RCC 7860 (cell line): ENCODE results near the gene PSMB2.

Source experiments
- DNase-seq: peaks from one replicate; pipeline ENCODE4 v3.0.0-alpha.2; 2015; ENCODE audit warnings: low spot score
- FAIRE-seq: peaks from 2 replicates; lab custom pipeline; 2012; peaks lifted over from hg19 to GRCh38; lab: Jason Lieb, UNC

PSMB2 gene

DNA sequence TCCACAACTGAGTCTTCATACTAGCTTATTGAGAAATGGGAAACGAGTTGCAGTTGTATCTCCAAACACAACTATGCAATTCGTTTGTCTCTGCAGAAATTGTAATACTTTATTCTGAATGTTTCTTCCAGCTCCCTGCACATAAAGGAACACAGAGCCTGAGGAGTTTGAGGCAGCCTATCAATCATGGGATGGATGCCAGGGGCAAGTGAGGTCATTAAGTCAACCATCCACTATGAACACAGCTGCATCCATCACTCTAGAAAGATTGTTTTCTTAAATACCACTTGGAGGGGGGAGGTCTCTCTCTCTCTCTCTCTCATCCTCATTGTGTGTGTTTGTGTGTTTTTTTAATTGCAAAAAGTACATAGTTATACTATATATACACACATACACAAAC is 2.9 kb upstream of the PSMB2 start:
- FAIRE-seq (no peak), DNase-seq (no peak)

DNA sequence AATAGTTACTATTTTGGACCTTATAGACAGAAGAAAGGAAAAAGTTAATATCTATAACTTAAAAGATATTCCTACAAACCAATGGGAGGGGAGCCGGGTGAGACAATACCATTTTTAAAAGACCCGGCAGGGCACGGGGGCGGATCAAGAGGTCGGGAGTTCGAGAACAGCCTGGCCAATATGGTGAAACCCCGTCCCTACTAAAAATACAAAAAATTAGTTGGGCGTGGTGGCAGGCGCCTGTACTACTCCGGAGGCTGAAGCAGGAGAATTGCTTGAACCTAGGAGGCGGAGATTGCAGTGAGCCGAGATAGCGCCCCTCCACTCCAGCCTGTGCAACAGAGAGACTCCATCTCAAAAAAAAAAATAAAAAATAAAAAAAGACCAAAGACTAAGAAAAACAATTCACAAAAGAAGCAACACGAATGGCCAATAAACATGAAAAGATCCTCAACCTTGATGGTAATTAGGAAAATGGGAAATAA is 1.2 kb upstream of the PSMB2 start:
- DNase-seq (no peak), FAIRE-seq (no peak)

DNA sequence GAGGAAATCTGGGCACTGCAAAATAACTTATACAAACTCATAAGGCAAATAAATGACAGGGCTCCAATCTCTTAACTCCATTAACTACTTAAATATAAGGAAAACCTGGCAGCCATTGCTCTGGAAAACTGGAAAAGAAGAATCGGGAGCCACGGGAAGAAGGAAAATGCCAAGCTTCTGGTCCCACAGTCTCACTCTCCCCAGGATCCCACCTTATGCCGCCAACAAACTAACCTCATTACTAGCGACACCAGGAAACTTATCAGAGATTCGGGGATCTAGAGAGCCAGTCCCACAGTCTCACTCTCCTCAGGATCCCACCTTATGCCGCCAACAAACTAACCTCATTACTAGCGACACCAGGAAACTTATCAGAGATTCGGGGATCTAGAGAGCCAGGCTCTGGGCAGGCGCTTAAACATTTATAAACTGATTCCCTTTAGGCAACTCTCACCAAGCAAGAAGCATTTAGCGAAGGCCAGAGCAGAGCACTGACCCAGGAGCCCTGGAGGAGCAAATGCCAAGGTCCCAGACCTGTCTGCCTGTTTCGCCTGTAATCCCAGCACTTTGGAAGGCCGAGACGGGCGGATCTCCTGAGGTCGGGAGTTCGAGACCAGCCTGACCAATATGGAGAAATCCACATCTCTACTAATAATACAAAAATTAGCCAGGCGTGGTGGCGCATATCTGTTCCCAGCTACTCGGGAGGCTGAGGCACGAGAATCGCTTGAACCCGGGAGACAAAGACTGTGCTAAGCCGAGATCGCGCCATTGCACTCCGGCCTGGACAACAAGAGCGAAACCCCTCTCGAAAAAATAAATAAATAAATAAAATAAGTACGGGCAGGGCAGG is 720 bp downstream of the PSMB2 start:
- no peak for FAIRE-seq
- no peak for DNase-seq

DNA sequence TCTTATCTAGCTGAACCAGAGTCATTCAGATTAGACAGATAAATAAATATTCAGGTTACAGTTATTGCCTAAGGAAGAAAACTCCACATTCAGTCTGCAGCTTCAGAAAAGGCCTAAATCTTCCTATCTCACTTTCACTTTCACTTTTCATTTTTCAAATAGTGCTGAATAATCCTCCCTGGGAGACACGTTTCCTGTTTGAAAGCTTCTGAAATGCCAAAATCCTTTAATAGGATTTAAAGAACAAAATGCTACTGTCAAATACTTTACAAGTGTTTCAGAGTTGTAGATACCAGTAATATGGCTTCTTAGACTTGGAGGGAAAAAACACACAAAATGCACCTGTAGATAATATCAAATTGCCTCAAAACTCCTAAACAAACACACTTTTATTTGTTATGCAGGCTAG is 3.9 kb downstream of the PSMB2 start:
- DNase-seq (peak; percentile 56), FAIRE-seq (peak; percentile 84)

DNA sequence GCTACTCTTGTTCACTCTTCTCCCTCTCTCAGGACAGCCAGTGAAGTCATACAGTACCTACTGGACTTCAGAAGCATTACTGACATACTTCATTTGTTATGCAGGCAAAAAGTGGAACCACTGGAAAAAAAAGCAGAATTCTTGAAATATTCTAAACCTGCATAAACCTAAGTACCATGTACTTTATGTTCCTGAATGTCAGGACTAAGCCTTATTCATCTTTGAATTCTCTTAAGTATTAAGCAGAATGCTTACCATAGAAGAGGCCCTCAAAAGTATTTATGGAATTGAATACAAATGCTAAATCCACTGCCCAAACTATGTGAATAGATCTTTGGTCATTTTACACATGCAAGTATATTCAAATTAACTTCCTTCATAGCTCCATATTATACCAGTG is 7.8 kb downstream of the PSMB2 start:
- DNase-seq (no peak), FAIRE-seq (no peak)

DNA sequence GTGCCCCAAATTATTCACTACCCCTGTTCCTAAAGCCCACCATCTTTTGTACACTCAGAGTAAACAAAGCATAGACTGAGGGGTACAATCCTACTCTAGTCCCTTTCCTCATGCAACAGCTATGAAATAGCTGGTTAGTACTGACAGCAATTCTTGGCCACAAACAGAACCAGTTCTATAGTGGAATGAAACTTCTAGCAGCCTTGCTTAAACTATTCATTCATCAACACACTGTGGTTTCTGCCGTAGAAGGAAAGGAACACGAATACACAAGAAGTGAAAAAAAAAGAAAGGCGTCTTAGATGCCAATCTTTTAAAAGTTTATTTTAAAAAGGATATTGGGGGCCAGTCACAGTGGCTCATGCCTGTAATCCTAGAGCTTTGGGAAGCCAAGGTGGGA is 9.9 kb downstream of the PSMB2 start:
- FAIRE-seq: no peak
- no peak for DNase-seq

DNA sequence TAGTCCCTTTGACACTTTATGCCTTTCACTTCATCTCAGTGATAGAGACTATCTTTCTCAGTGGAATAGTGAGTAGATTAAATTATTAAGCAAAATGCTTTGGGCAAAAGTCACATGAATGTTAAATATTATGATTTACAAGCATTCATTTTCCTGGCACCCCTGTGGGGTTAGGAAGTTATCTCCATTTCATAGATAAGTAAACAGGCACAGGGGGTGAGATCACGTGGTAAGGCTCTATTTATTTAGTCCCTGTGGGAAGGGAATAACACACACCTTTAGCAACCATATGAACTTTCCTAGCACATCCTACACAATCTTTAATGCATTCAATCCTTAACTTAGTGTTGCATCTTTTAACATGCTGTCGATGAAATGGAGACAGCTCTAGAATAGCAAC is 12.3 kb downstream of the PSMB2 start:
- FAIRE-seq (no peak), DNase-seq (no peak)

DNA sequence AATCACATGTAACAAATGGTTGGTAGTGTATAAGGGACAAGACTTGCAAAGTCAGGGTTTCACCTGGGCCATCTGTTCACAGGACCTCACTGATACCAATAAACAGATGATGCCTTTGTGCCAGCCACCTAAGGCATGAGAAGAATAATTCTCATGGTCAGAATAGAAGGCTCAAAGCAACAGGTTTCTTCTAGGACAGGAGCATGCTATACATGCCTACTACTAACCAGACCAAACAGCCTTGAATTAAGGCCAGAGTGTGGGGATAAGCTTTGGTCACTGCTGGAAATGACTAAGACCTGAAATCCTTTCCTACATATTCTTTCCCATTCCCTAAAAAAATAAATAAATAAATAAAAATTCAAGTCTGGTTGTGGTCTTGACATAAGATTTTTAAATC is 17.5 kb downstream of the PSMB2 start:
- DNase-seq (no peak), FAIRE-seq (no peak)

DNA sequence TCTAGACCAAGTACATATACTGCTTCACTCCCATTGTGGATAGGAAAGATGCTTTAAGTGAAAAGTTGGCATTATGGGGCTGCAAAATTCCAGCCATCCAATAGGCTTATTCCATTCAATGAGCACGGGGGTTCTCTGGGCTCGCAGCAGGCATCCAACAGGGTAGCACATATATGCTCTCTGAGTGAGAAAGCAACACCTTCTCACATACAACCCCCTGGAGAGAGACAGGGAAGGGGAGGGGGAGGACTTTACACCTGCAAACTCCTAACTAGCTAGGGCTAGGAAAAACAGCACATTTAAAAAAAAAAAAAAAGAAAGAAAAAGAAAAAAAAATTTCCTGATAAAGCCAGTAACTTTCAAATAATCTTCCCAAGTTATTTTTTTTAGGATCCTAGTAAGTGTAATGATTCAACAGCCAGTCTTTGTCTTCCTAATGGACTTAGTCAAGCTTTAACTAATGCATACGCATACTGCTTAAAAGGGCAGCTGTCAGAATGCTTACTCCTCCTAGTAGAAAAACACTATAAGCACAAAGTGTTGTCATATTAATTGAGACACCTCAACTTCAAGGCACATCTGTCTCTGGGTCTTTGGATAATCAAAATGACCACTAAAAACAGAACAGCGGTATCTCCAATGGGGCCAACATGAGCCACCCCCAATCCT is 18.7 kb downstream of the PSMB2 start:
- FAIRE-seq: no peak
- no peak for DNase-seq

DNA sequence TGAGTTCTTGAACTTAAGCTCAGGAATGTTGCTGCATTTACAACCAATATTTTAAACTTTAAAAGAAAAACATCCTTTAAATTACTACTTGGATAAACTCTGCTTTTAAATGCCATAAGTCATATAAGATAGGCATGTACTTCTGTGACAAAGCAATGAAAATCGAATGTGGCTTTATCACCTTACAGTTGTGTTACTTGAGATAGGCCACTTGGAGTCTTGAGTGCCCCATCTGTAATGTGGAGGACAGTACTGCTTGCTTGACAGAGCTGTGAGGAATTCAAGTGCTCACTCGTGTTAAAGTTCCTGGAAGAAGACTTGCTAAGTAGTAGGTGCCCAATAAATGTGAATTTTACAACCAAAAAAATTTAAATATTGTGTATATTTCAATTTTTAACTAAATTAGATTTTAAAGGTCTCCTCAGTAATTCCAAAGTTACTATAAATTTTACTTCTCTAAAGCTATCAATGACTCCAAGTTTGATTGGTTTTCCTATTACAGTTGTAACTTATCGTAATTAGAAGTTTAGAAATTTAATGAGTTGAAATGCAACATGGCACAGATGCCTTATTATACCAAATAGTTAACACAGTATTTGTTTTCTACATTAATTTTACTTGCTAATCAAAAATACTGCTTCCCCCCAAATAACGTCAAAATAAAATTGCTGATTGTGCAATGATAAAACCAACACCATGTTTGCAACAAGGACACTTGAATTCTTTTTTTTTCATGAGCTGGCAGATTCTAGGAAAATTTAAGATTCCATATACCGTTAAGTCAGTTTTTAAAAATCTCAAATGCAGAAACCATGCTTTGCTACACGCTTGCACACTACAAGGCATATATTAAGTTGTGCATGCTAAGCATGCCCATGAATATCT is 21.8 kb downstream of the PSMB2 start:
- DNase-seq (no peak), FAIRE-seq (no peak)

DNA sequence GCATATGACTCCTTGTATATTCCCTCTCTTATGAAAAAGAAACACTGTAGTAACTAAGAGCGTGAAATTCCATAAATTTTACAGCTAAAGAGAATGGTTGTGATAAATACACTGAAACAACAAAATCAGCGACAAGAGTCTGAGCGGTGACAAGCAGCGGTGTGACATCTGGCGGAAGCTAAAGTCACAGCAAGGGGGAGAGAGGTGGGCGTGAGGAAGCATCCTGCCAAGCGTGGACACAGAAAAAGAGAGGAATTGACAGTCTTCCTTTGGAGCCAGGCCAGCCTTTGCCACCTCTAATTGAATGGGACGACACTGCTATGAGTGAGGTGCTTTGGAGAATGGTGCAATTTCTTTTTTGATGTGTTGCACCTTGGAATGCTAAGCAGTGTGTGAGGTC is 25.9 kb downstream of the PSMB2 start:
- DNase-seq (no peak), FAIRE-seq (no peak)

DNA sequence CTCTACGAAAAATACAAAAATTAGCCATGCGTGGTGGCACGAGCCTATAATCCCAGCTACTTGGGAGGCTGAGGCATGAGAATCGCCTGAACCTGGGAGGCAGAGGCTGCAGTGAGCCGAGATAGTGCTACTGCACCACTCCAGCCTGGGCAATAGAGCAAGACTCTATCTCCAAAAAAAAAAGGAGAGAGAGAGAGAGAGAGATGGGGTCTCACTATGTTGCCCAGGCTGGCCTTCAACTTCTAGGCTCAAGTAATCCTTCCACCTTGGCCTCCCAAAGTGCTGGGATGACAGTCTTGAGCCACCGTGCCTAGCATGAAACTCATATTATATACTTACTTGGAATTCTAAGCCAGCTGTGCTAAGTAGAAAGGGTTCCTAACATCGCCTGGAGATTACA is 29.7 kb downstream of the PSMB2 start:
- DNase-seq (no peak), FAIRE-seq (no peak)

DNA sequence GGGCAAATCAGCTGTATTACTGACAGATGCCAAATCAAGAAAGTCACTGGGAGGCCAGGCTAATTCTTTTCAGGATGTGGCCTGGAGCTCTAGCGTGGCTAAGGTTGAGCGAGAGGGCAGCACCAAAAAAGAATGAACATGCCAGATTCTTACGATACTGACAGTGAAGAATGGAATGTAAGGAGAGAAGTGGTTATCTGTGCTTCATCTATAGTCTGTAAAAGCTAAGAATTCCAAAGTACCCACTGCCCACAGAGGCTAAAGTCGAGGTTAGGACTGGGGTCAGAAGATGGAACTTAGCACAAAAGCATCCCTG is 35.5 kb downstream of the PSMB2 start:
- FAIRE-seq (no peak), DNase-seq (peak; percentile 26)

DNA sequence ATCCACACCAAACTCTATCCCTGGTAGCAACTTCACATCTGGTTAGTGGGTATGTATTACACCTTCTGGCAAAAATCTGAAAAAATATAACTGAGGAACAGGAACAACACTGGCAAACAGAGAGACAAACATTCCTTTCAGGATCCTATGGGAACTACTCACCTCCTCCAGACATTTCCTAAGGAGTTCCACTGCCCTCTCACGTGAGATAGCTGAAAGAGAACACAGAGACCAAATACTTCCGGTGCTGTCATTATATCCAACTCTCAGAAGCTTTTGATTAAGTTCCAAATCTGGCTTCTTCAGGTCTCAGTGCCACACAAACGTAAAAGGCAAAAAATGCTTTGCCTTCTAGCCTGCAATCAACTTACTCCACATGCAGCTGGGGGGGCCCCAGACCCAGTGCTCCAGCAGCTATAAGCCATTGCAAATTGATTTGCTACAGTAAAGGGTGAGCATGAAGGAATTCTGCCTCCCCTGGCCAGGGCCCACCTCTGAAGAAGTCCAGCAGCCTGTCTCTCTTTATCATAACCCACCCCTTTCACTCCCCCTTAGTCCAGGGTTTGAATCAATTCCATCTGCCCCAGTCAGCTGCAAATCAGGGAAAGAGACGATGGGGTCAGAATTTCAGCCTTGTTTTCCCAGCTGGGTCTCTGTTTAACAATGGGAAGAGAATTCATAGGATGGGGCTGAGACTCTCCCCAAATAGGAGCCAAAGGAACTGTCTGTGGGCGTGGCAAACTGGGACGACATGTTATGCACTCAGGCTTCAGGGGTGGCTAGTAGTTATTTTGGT is 36.1 kb downstream of the PSMB2 start:
- FAIRE-seq (no peak), DNase-seq (no peak)

DNA sequence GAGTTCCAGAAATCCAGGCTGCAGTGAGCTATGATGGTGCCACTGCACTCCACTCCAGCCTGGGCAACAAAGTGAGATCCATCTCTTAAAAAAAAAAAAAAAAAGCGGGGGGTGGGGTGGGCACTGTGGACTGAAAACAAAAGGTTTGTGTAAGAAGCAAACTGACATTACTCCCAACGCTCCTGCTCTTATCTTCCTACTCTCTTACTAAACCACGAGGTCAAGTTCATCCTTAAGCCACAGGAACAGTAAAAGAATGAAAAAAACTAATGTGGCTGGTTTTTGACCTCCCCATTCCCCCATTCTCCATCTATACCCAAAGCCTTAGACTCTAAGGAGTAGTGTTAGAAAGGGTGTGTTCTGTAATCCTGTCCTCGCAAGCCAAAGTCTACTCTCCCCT is 37.4 kb downstream of the PSMB2 start:
- FAIRE-seq (no peak), DNase-seq (no peak)

DNA sequence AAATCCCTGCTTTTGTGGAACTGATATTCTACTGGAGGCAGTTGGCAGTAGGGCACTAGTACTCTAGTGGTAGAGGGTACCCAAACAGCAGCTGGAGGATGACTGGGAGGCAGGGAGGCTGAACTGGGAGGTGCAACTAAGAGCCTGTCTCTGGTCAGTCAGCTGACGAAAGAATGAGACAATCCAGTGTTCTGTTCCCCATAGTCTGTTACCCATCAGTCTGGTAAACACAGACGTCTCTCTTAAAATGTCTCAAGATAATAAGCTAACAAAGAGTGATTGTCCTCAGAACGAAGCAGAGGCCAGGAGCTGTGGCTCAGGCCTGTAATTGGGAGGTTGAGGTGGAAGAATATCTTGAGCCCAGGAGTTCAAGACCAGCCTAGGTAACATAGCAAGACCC is 37.9 kb downstream of the PSMB2 start:
- DNase-seq (no peak), FAIRE-seq (no peak)

DNA sequence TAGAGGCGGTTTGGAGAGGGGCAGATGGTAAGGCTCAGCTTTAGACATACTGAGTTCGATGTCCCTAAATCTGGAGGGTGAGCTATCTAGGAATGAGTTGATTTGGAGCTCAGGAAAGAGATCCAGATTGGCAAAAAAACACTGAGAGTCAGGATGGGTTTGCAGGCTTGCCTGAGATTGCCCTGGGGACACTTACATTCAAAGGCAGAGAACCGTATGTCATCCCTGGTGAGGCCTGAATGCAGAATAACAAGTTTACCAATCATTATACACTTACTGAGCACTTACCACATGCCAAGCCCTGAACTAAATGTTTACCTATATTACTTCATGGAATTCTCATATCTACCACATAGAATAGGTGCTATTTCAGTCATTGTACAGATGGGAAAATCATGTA is 40.7 kb downstream of the PSMB2 start:
- FAIRE-seq (no peak), DNase-seq (no peak)

DNA sequence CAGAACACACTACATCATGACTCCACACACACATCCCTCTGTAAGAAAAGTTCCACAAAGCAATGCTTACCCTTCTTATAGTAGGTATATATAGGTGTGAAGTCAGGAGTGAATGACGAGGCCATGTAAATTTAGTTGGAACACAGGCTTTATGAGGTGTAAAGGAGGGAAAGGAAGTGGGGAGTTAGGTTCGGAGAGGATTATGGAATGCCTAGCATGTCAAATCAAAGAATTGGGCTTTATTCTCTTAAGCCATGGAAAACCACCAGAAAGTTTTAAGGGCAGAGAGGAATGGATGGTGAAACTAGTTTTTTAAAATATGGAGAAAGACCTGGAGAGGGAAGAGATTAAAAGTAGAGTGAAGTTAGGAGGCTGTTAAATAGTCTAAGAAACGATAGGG is 41.9 kb downstream of the PSMB2 start:
- DNase-seq (no peak), FAIRE-seq (no peak)

DNA sequence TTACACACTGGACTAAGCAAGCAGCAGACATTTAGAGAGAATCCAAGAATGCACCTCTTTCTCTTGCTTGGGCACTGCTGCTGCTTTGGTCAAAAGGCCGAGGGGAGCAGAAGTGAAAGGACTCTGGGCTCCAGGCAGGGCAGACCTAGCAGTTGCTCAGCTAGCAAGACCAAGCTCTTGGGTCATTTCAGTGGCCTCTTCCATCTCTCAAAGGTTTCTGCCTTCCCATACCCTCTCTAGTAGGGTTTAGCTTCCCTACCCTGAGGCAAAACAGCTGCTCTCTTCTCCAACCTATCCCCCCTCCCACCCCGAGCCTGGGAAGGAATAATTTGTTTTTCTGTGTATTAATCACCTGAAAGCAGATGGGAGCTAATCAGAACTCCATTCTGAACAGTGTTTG is 42.4 kb downstream of the PSMB2 start:
- FAIRE-seq: no peak
- DNase-seq: no peak

DNA sequence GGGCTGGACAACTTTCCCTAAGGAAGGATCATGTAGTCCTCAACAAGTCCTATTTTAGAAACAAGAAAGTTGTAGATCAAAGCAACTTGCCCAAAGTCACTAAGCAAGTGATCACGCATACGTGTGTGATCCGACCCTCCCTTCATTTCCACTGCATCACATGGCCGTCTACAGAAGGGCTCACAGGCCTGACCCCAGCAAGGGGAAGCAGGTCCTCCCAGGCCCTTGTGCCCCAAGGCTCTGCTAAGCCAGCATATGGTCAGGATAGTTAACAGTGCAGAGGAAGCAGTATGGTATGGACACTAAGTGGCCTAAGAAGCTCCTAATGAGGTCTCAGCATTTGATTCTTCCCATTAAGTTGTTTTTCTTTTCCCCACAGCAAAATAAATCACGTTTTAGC is 43.5 kb downstream of the PSMB2 start:
- DNase-seq: no peak
- FAIRE-seq: no peak

DNA sequence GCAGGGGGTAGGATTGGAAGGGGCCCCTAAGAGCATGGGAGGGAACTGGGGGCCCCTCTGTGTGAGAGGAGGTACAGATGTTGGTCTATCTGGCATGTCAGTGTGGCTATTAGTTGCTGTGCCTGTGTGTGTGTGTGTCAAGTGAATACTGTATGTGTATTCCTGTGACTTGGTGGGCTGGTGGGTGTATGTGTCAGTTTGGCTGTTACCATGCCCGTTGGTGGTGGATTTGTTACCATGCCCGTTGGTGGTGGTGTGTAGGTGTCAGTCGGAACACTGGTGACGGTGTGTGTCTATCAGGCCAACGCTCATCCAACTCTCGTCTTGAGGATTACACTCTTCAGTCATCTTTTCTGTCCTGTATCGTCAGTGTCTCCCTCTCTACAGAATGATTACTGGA is 45.6 kb downstream of the PSMB2 start:
- FAIRE-seq: no peak
- no peak for DNase-seq
